Stimulated activated CD4-positive, alpha-beta T cell treated with anti-CD3 and anti-CD28 coated beads, Interleukin-12 subunit alpha, Interleukin-12 subunit beta, amount 100 ng/mL, for 4 hours (primary cell): ENCODE data around the gene PSMB9.
A peak's percentile ranks its signal among the peaks of the same experiment; 100 is the strongest.
"Not testable (repeated sequence)": the region's sequence is repeated elsewhere in the genome, so short reads cannot be mapped to it uniquely, and the experiment has no call there.

Experiments used
- DNase-seq: peaks from one replicate; pipeline ENCODE4 v3.0.0-alpha.2; 2020

The PSMB9 gene

DNA sequence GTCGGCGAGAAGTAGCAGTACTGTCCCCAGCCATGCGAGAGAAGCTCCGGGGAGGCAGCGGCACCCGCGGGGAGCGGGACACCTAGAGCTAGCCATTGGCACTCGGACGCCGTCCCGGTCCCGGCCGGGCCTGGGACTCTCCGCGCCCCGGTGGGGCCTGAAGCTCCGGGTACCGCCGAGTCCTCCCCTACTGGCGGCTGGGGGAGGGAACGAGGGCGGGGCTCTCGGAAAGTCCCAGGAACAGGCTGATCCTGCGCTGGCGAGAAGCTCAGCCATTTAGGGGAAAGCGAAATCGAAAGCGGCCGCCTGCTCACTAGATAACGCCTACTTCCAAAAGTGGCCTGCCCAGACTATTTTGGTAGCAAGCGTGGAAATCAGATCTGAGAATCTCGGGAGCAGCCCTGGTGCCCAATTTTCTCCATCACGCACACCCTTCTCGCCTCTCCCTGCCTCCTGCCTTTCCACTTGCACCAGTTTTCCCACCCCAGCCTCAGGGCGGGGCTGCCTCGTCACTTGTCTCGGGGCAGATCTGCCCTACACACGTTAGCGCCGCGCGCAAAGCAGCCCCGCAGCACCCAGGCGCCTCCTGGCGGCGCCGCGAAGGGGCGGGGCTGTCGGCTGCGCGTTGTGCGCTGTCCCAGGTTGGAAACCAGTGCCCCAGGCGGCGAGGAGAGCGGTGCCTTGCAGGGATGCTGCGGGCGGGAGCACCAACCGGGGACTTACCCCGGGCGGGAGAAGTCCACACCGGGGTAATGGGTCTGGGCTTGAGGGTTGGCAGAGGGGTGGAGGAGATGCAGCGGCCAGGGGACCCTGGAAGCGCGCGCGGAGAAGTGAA lies at the start of gene PSMB9, which contains the start of gene TAP1:
Gene PSMB9, plus strand, starts transcription at position 652 of the 835 bp plus-strand sequence. Its CDS starts 38 bp downstream, at position 690.
Gene TAP1, minus strand, starts transcription at position 164 of the 835 bp plus-strand sequence. Its CDS starts 68 bp downstream, at position 96.
- DNase-seq: peak; percentile 95

DNA sequence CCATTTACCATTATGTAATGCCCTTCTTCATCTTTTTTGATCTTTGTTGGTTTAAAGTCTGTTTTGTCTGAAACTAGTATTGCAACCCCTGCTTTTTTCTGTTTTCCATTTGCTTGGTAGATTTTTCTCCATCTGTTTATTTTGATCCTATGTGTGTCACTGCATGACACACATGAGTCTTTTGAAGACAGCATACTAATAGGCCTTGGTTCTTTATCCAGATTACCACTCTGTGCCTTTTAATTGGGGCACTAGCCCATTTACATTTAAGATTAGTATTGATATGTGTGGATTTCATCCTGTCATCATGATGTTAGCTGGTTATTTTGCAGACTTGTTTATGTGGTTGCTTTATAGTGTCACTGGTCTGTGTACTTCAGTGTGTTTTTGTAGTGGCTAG lies 48.6 kb upstream of the PSMB9 start:
- not testable (repeated sequence) for DNase-seq

- DNase-seq: no peak
Measured at GRCh38 chr6:32807020-32807580, 46.9 kb upstream of the PSMB9 start.

DNA sequence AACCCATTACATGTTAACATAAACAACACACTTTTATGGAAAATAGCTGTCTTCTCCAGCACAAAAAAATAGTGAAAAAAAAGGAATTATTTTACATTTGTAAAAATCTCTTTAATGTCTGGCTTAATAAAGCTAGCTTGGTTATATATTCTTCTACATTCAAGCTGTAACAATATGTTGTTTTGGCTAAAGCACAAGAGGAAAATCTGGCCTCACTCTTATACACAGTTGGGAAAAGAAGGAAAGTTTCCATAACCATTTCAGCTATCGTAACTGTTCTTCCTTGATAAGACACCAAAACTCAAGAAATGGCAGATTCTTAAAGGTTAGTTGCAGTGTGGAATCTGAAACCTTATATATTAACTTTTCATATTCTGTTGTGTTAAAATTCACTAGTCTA lies 44.8 kb upstream of the PSMB9 start:
- DNase-seq: no peak

GRCh38 chr6:32814145-32814544 lies 39.8 kb upstream of the PSMB9 start:
- no peak for DNase-seq

DNA sequence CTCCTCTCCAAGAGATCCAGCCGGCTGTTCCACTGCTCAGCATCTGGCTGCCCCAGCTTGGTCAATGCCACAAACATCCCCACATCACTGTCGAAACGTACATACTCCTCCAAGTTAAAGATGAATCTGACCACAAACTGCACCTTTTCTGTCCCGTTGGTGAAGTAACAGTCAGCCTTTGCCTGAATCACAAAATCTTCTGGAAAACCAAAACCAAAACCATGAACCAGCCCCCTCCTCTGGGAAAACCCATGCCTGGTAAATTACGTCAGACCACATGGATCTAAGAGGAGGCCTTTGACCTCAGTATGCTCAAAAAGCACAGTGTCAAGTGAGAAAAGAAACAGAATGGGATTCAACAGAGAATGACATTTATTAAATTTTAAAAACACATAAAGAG lies 38.9 kb upstream of the PSMB9 start:
- no peak for DNase-seq

- no peak for DNase-seq
Measured at GRCh38 chr6:32815996-32816395, 38.0 kb upstream of the PSMB9 start.

DNA sequence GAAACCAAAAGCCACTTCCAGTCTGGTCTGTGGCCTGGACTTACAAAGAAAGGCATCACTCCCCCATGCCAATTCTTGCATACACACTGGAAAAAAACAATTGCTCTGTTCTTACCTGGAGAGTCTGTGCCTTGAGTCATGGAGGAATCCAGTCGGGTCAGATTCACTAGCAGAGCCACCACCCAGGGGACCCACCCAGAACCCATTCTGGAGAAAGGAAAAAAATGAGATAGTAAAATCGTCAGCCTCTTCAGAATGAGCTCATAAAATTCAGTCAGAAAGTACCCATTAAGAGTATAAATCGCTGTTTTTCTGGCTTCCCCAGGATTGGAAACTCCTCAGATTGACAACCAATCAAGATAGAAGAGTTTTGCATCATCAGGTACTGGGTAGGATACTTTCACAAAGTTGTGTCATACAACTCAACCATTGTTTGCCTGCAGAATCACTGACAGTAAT lies 37.2 kb upstream of the PSMB9 start, which contains the start of gene HLA-DOB:
Gene HLA-DOB, minus strand, starts transcription at position 257 of the 459 bp plus-strand sequence. Its CDS starts 51 bp downstream, at position 206.
- DNase-seq: no peak

GRCh38 chr6:32818867-32819266 lies 35.1 kb upstream of the PSMB9 start:
- no peak for DNase-seq

DNA sequence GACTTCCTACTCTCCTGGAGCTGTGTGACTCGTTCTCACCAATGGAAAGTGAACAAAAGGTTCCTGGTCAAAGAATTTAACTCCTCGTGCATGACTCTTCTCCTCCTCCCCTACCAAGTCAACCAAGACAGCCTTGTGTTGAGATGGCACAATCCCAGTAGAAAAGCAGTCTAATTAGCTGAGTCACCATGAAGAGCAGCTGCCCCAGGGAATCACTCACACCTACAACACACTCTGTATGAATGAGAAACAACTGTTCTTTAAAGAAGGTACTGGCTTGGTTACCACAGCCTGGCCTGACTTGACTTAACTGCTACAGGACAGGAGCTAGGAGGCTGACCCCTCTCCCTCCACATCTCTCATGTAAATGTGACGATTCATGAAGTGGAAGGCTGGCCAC lies 34.3 kb upstream of the PSMB9 start:
- no peak for DNase-seq

- DNase-seq: no peak
Measured at GRCh38 chr6:32825966-32826365, 28.0 kb upstream of the PSMB9 start.

GRCh38 chr6:32827025-32827424 lies 27.0 kb upstream of the PSMB9 start:
- DNase-seq: no peak

DNA sequence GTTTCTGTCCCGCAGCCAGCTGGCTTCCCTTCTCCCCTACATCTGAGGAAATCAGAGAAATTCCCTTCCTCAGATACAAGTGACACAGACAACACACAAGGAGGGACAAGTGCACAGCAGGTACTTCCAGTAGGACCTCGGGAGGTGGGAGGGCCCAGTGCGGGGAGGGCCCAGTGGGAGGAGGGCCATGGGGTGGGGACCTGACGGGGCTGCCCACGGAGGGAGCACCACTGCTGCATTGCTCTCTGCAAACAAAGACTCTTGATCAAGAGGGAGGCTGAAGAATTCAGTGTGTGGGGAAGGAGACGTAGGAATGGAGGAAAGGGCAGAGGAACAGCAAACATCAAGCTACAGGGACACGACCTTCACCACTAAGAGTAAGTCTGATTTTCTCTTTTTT lies 24.5 kb upstream of the PSMB9 start:
- no peak for DNase-seq

- no peak for DNase-seq
Measured at GRCh38 chr6:32830017-32830416, 24.0 kb upstream of the PSMB9 start.

GRCh38 chr6:32830936-32831335 lies 23.1 kb upstream of the PSMB9 start:
- DNase-seq: no peak

DNA sequence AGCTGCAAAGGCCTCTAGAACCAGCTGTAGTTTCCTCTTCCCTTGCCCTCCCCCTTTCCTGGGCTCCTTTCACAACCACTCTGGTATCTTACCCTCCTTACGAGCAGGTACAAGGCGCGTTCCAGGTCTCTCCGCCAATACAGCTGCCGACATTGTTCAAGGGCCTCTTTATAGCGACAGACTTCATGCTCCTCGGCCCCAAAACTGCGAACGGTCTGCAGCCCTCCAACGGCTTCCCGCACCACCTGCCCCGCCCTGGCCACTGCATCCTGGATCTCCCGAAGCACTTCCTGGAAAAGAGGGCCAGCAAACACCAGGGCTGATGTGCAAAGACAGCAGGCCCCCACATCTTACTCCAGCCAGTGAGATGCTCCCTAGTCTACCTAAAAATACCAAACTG lies 21.5 kb upstream of the PSMB9 start:
- no peak for DNase-seq

GRCh38 chr6:32833664-32834063 lies 20.3 kb upstream of the PSMB9 start:
- DNase-seq: no peak

DNA sequence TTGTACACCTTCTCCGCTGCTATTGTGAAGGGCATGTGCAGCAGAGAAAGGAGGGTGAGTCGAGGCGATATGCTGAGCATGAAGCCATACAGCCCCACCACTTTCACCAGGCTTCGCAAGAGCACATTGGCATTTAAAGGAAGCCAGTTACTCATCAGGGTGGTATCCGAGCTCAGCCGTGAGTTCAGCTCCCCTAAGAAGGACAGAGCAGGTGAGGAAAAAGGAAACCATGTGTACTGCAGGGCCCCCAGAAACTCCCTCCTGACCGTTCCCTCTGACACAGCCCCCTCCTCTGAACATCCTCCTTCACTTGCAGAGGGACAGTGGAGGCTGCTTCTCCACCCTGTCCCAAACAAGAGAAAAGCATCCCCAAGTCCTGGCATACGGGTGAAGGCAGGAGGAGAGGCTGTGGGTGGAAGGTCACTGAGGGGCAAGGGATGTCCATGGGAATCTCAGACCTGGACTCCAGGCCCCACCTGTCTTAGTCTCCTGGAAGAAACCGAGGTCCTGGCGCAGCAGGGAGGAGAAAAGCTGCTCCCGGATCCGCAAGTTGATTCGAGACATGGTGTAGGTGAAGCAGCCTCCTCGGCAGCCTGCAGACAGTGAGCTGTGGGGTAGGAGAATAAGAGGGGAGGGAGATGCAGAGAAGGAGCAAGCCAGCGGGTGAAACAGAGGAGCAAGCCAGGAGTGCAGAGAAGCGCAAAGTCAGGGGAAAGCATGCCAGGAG lies 18.7 kb upstream of the PSMB9 start:
- no peak for DNase-seq

- DNase-seq: no peak
Measured at GRCh38 chr6:32836873-32837272, 17.1 kb upstream of the PSMB9 start.

DNA sequence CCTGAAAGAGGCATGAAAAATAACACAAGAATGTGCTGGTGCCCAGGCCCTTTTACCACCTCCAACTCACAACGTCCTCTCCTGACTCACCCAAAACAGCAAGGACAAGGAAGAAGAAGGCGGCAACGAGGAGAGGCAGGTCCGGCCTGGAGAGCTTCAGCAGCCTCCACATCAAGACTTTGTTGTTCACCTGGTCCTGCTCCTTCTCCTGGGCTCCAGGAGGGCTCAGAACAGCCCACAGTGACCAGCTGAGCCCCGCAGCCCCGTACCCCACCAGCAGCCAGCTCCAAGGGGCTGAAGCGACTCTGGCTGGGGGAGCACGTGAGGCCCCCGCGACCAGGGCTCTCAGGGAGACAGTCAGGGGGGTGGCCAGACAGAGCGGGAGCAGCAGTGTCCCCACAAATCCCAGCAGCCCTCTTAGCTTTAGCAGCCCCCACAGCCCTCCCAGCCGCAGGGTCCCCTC lies 16.3 kb upstream of the PSMB9 start:
- DNase-seq: no peak

DNA sequence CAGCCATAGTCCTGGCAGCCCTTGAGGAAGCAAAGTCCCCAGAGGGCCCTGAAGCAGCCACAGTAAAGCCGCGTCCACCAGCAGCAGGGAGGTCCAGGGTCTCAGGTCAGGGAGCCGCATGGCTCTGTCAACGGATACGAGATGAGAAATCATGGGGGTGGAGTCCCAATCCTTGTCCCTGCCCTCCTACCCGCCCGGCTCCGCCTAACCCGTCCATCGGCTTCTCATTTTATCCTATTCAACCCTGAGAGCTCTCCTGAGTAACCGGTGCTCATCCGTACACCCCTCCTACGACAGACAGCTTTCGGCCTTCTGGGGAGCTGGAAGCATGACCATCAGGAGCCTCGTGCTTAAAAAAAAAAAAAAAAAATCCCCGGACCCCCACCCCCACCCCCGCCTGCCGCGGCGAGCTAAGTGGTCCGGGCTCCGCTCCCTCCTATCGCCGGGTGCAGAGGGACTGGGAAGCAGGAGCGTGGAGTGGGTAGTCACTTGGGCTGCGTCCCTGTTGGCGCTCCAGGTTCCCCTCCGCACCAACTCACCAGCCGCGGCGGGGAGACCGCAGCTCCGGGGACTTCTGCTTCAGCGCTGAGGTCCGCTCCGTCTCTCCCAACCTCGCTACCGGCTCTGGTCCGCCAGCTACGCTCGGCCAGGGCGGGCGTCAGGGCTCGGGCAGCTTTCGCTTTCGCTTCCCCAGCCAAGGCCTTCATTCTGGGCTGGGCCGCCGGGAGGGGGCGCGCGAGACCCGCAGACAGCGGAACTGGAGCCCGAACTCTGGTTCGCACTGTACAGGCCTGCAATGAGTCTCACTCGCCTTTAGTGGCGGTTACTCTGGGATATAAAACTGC lies 15.7 kb upstream of the PSMB9 start, which contains the start of gene TAP2:
Gene TAP2, minus strand, starts transcription at position 626 of the 845 bp plus-strand sequence. Its CDS starts 506 bp downstream, at position 120.
- DNase-seq: peak; percentile 99

DNA sequence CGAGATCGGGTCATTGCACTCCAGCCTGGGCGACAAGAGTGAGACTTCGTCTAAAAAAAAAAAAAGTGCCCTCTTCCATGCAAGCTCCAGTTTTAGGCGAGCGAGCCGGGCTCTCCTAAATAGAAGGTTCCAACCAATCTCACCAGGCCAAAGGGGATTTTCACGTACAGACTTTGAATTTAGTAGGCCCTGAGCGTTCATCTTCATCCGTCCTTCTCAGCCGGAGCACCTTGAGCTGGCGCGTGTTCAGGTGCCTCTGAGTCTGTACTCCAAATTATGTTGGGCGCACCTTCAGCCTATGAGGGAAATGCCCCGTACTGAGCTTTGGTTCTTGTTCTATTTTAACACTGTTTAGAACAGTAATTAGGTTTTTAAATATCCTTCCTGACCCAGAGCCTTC lies 14.6 kb upstream of the PSMB9 start:
- DNase-seq: no peak
